ENCODE measurements around the gene DUSP21.

GRCh38 chrX:44795945-44796450 is 47.8 kb upstream of the DUSP21 start:
- TF ChIP-seq POLR2A (IDR thresholded peaks at IDR 0.05; ENCODE audit: low read depth, low read length) (no peak), CTCF (IDR thresholded peaks at IDR 0.05; ENCODE audit: extremely low read depth in 1 of 2, insufficient read depth in 1 of 2, low read depth in 1 of 2, low read length in 2 of 2) (no peak), EZH2 (IDR thresholded peaks at IDR 0.05; ENCODE audit: borderline replicate concordance, low read depth, low read length, severe bottlenecking) (no peak)
